Nephron progenitor cell (in vitro differentiated cells): Measurements from ENCODE around the gene SENP1.

ENCODE experiments used
- DNase-seq: peaks from one replicate; pipeline ENCODE4 v3.0.0; 2021
- H3K27ac Mint-ChIP-seq: 2 replicates; pipeline ENCODE4 v1.8.0; 2021; ENCODE audit warnings: mild to moderate bottlenecking, moderate library complexity, mixed read lengths
- H3K27me3 Mint-ChIP-seq: 2 replicates; pipeline ENCODE4 v1.8.0; 2021; ENCODE audit warnings: mild to moderate bottlenecking, low read depth, mixed read lengths; ENCODE audit not compliant: poor library complexity
- H3K36me3 Mint-ChIP-seq: 2 replicates; pipeline ENCODE4 v1.8.0; 2021; ENCODE audit warnings: low read depth, mixed read lengths
- H3K4me1 Mint-ChIP-seq: 2 replicates; pipeline ENCODE4 v1.8.0; 2021; ENCODE audit warnings: mixed read lengths
- H3K4me3 Mint-ChIP-seq: 2 replicates; pipeline ENCODE4 v1.8.0; 2021; ENCODE audit warnings: mild to moderate bottlenecking, moderate library complexity, mixed read lengths
- H3K9me3 Mint-ChIP-seq: 2 replicates; pipeline ENCODE4 v1.8.0; 2021; ENCODE audit warnings: mild to moderate bottlenecking, moderate library complexity, mixed read lengths
- TF ChIP-seq, protein P1 (sequence below): fragments of 200-600 bp; sonication (generic); IDR thresholded peaks from 2 replicates; pipeline ENCODE4 v1.5.0; 2021; ENCODE audit warnings: antibody characterized with exemption

The SENP1 gene

DNA sequence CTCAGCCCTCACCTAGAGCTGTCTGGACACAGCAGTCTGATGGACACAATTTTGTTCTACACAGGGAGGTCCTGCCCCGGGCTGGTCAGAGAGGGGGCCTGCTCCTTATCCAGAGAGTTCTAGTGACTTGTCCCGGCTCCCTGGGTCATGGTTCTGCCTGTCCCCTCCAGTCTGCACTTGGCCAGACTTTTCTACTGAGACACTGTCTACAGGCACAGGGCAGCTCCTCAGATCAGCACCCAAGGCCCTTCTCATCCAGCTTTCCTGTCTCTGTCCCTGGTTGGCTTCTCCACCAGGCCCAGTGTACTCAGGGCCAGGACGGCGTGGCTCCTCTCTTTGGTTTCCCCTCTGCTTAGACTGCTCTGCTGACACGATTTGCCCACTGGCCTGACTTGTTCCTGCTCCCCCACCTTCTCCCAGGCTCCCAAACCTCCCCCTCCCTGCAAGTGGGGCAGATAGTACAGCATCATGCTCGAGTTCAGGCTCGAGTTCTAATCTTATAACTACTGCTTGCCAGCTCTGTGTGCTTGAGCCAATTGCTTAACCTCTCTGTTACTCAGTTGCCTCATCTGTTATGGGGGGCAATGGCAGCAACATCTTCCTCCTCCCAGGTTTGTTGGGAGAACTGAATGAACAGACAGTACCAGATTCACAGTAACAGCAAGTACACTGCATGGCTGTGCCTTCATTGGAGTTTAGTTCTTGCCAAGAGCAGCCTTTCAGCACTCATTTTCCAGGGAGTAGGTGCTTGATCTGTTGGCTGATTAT lies 79.6 kb downstream of the SENP1 start:
- no peak for DNase-seq

DNA sequence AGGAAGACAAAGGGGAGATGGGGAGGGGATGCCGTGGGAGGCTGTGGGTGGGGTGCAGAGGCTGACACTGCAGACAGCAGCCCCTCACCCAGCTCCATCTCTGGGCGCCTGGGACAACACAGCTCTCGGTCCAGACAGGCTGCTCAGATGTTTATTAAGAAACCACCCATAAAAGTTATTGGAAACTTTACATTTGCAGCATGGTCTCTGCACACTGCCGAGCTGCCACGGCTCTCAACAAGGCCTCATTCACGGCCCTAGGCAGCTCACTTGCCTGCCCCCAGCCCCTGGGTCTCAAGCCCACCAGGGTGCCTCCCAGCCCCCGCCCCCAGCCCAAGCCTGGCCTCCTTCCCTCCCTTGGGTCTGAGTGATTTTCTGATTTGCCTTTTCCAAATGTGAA lies 80.6 kb downstream of the SENP1 start:
- TF ChIP-seq, protein P1, sequence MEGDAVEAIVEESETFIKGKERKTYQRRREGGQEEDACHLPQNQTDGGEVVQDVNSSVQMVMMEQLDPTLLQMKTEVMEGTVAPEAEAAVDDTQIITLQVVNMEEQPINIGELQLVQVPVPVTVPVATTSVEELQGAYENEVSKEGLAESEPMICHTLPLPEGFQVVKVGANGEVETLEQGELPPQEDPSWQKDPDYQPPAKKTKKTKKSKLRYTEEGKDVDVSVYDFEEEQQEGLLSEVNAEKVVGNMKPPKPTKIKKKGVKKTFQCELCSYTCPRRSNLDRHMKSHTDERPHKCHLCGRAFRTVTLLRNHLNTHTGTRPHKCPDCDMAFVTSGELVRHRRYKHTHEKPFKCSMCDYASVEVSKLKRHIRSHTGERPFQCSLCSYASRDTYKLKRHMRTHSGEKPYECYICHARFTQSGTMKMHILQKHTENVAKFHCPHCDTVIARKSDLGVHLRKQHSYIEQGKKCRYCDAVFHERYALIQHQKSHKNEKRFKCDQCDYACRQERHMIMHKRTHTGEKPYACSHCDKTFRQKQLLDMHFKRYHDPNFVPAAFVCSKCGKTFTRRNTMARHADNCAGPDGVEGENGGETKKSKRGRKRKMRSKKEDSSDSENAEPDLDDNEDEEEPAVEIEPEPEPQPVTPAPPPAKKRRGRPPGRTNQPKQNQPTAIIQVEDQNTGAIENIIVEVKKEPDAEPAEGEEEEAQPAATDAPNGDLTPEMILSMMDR: no peak
- no peak overlapping the region for H3K27ac Mint-ChIP-seq
- DNase-seq: no peak

More for the DNA sequence above, 79.6 kb downstream of the SENP1 start:
- Mint-ChIP-seq H3K36me3 (no peaks in the 10 kb centered on the region), H3K4me1 (peaks cover 100% of the 10 kb centered on the region), H3K9me3 (no peaks in the 10 kb centered on the region), H3K27ac (peak overlapping the region; percentile 97), H3K4me3 (peak overlapping the region; percentile 45), H3K27me3 (peaks cover 7% of the 10 kb centered on the region)
- TF ChIP-seq, protein P1: no peak

DNA sequence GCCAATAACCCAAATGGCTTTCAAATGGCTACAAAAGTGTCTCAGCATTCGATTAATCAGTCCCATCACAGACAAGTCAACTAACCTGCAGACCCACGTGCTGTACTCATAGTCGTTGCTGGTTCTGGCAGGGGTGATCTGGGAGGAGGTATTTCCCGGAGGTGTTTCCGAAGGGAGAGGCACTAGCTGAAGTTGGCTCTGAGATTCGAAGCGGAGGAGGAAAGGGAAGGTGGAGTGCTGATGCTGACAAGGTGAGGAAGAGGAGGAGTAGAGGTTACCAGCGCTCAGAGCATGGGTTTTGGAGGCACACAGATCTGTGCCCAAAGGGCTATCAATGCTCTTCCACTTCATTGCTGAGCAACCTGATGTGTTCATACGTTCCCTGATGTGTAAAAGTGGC lies 81.1 kb downstream of the SENP1 start:
- no peak overlapping the region for H3K27ac Mint-ChIP-seq
- TF ChIP-seq, protein P1: no peak
- peaks cover 19% of the 10 kb centered on the region for H3K27me3 Mint-ChIP-seq
- no peaks in the 10 kb centered on the region for H3K36me3 Mint-ChIP-seq
- H3K4me3 Mint-ChIP-seq: peak overlapping the region; percentile 64
- no peak for DNase-seq
- peaks cover 91% of the 10 kb centered on the region for H3K4me1 Mint-ChIP-seq
- H3K9me3 Mint-ChIP-seq: no peaks in the 10 kb centered on the region

More for the DNA sequence above, 80.6 kb downstream of the SENP1 start:
- Mint-ChIP-seq H3K9me3 (no peaks in the 10 kb centered on the region), H3K36me3 (no peaks in the 10 kb centered on the region), H3K27me3 (peaks cover 14% of the 10 kb centered on the region), H3K4me3 (peak overlapping the region; percentile 64), H3K4me1 (peaks cover 96% of the 10 kb centered on the region)

DNA sequence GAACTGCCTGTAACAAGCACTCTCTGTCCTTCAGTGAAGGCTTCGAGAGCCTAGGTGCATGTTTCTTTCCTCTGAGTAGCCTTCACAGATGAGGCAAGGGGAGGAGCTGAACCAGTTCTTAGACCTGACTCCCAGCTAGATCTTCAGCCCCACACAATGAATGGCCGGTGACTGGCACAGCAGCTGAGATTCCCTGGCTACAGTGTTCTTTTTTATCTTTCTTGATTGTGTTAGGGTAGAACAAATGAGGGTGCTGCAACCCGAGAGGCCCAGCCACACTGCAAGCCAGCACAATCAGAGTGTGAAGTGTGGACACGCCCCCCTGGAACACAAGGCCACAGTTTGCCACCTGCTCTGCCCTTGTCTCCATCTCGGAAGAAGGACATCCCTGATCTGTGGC lies 82.5 kb downstream of the SENP1 start:
- Mint-ChIP-seq H3K9me3 (no peaks in the 10 kb centered on the region), H3K4me1 (peaks cover 81% of the 10 kb centered on the region), H3K4me3 (peak overlapping the region; percentile 31), H3K36me3 (no peaks in the 10 kb centered on the region), H3K27ac (no peak overlapping the region), H3K27me3 (peaks cover 30% of the 10 kb centered on the region)
- no peak for DNase-seq
- TF ChIP-seq, protein P1: no peak

DNA sequence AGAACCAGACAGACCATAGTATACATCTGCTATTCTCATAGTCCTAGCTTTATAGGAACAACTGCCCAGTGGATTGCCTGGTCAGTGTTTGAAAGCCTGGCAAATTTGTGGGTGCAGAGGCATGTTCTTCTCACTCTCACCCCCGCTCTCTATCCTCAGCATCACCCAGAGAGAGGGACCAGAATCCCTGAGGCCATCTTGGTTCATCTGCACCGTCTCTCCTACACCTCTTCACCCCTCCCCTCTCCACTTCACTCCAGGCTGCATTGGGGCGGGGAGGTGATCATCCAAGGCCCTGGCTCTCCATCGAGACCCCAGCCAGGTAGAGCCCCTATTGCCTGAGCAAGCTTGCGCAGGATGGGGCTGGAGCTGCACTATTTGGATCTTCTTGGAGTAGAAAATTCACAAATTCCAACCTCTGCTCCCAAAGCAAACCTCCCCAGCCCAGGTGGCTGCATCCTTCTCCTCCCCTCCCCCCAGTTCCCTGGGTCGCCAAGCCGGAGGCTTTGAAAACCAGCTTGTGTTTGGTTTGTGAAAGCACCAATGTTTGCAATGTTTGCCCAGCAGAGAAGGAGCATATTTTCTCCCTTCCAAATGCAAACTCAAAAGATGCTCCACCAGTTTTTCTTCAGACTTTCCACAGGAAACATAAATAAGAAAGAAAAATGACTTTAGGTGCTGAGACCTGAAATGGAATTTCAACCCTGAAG lies 83.0 kb downstream of the SENP1 start:
- Mint-ChIP-seq H3K27me3 (peaks cover 34% of the 10 kb centered on the region), H3K27ac (no peak overlapping the region), H3K4me1 (peaks cover 80% of the 10 kb centered on the region), H3K36me3 (no peaks in the 10 kb centered on the region), H3K4me3 (peak overlapping the region; percentile 31), H3K9me3 (no peaks in the 10 kb centered on the region)
- TF ChIP-seq, protein P1: no peak
- DNase-seq: no peak
